HCT116 (cell line): Measurements from ENCODE around the gene TMEM135. TPM values are rescaled to one million over a fixed set of nuclear protein-coding genes. Genes with fewer than 3 reads are reported as not detected.

Experiments used
- ATAC-seq: fragments of 200-7000 bp; cut with Tn5 transposase; 2 replicates; pipeline ENCODE4 v1.9.1; 2020; ENCODE audit warnings: mild to moderate bottlenecking, moderate library complexity
- BruUV-seq: library from RNA; stranded (reverse); fragments of 400-500 nt; replicated peaks from 2 replicates; lab custom pipeline; 2021; lab: Mats Ljungman, UMichigan
- CTCF ChIA-PET: fragments of 300-600 bp; sonication (Branson Sonifier 250); formaldehyde crosslinking; loops from one replicate; lab custom pipeline; 2021; ENCODE audit warnings: antibody characterized with exemption; lab: Charles Lee
- POLR2A ChIA-PET: fragments of 300-600, 350-600 bp; sonication (Branson Sonifier 250); formaldehyde crosslinking; loops from one replicate; lab custom pipeline; 2021; ENCODE audit warnings: antibody characterized with exemption; lab: Charles Lee
- RAD21 ChIA-PET, 2 experiments: fragments of 300-600 bp; sonication (Branson Sonifier 250); formaldehyde crosslinking; loops; one replicate each; lab custom pipeline; 2023; ENCODE audit warnings: low total read pairs in 2 of 2; ENCODE audit not compliant: uncharacterized antibody in 2 of 2, unreplicated experiment in 2 of 2, low non-redundant PET in 1 of 2; lab: Charles Lee
- DNase-seq: peaks from one replicate; pipeline ENCODE4 v3.0.0-alpha.2; 2010; ENCODE audit warnings: low read depth, low spot score
- H2AFZ ChIP-seq: fragments of 200-600 bp; shearing (Covaris generic), sonication (generic); 2 replicates; pipeline ENCODE4 v1.6.1; 2017; ENCODE audit warnings: low read depth, mixed run types, mixed read lengths, antibody characterized with exemption, low read length; ENCODE audit not compliant: poor library complexity, severe bottlenecking
- H3K27ac ChIP-seq: 2 replicates; pipeline ENCODE4 v1.5.1; 2012; ENCODE audit warnings: low read depth, low read length
- H3K27me3 ChIP-seq: fragments of 200-600 bp; sonication (generic); 2 replicates; pipeline ENCODE4 v1.6.1; 2016; ENCODE audit warnings: mixed run types, low read length, mixed read lengths; ENCODE audit not compliant: insufficient read depth
- H3K36me3 ChIP-seq, 2 experiments: fragments of 200-500 bp in 1 of 2; fragments of 200-600 bp in 1 of 2; sonication (Bioruptor generic) in 1 of 2; sonication (generic) in 1 of 2; 2 replicates each; pipeline versions ENCODE4 v1.5.1 to v1.6.1; 2014 to 2016; ENCODE audit warnings: low read length in 2 of 2, inconsistent platforms in 1 of 2, mixed read lengths in 1 of 2, mixed run types in 1 of 2; ENCODE audit not compliant: insufficient read depth in 2 of 2, control insufficient read depth in 1 of 2
- H3K4me1 ChIP-seq, 2 experiments: fragments of 200-600 bp in 1 of 2; sonication (generic) in 1 of 2; 2 replicates each; pipeline versions ENCODE4 v1.5.1 to v1.6.1; 2012 to 2017; ENCODE audit warnings: low read length in 2 of 2, inconsistent platforms in 1 of 2, mild to moderate bottlenecking in 1 of 2, mixed read lengths in 1 of 2, mixed run types in 1 of 2, moderate library complexity in 1 of 2; ENCODE audit not compliant: insufficient read depth in 2 of 2, control insufficient read depth in 1 of 2
- H3K4me2 ChIP-seq: fragments of 200-600 bp; sonication (generic); 2 replicates; pipeline ENCODE4 v1.6.1; 2017; ENCODE audit warnings: mixed run types, low read length, mixed read lengths
- H3K4me3 ChIP-seq, 2 experiments: fragments of 200-600 bp in 1 of 2; sonication (generic) in 1 of 2; replicated peaks in 1 of 2; 2 replicates each; pipeline ENCODE4 v1.5.1; 2011 to 2016; ENCODE audit warnings: low read length in 2 of 2, control low read depth in 1 of 2, low read depth in 1 of 2, mild to moderate bottlenecking in 1 of 2, mixed read lengths in 1 of 2, mixed run types in 1 of 2
- H3K79me2 ChIP-seq: fragments of 200-600 bp; sonication (generic); 2 replicates; pipeline ENCODE4 v1.6.1; 2017; ENCODE audit warnings: mild to moderate bottlenecking, mixed run types, low read length, moderate library complexity, mixed read lengths; ENCODE audit not compliant: insufficient read depth
- H3K9ac ChIP-seq: fragments of 200-600 bp; sonication (generic); 2 replicates; pipeline ENCODE4 v1.6.1; 2016; ENCODE audit warnings: low read length, mixed read lengths
- H3K9me2 ChIP-seq: fragments of 200-600 bp; sonication (generic), shearing (Covaris generic); 2 replicates; pipeline ENCODE4 v1.6.1; 2017; ENCODE audit warnings: mixed run types, mild to moderate bottlenecking, moderate library complexity; ENCODE audit not compliant: insufficient read depth
- H3K9me3 ChIP-seq, 2 experiments: fragments of 200-500 bp in 1 of 2; fragments of 200-600 bp in 1 of 2; sonication (Bioruptor generic) in 1 of 2; sonication (generic) in 1 of 2; 2 replicates each; pipeline ENCODE4 v1.6.1; 2014 to 2017; ENCODE audit warnings: low read length in 2 of 2, mixed read lengths in 2 of 2, inconsistent platforms in 1 of 2, low read depth in 1 of 2, mild to moderate bottlenecking in 1 of 2, mixed run types in 1 of 2, moderate library complexity in 1 of 2; ENCODE audit not compliant: control insufficient read depth in 1 of 2, insufficient read depth in 1 of 2
- H4K20me1 ChIP-seq: fragments of 200-600 bp; sonication (generic), shearing (Covaris generic); 2 replicates; pipeline ENCODE4 v1.6.1; 2017; ENCODE audit warnings: mixed run types, mild to moderate bottlenecking, moderate library complexity; ENCODE audit not compliant: insufficient read depth
- CBX3 ChIP-seq: IDR thresholded peaks from 2 replicates; pipeline ENCODE4 v1.6.1; 2012; ENCODE audit warnings: low read depth
- CEBPB ChIP-seq: IDR thresholded peaks from 2 replicates; pipeline ENCODE4 v1.6.1; 2012; ENCODE audit warnings: low read depth
- EGR1 ChIP-seq: IDR thresholded peaks from 2 replicates; pipeline ENCODE4 v1.6.1; 2012; ENCODE audit warnings: low read depth
- ELF1 ChIP-seq: IDR thresholded peaks from 2 replicates; pipeline ENCODE4 v1.6.1; 2012; ENCODE audit warnings: low read depth, borderline replicate concordance
- EZH2 ChIP-seq: fragments of 200-600 bp; sonication (generic); IDR thresholded peaks from 2 replicates; pipeline ENCODE4 v1.6.1; 2017; ENCODE audit warnings: antibody characterized with exemption, mixed run types
- EZH2phosphoT487 ChIP-seq: fragments of 200-600 bp; IDR thresholded peaks from 2 replicates; pipeline ENCODE4 v1.6.1; 2018; ENCODE audit warnings: antibody characterized with exemption, borderline replicate concordance
- FOSL1 ChIP-seq: IDR thresholded peaks from 2 replicates; pipeline ENCODE4 v1.6.1; 2012; ENCODE audit warnings: low read depth
- JUND ChIP-seq: IDR thresholded peaks from 2 replicates; pipeline ENCODE4 v1.6.1; 2012
- POLR2A ChIP-seq: IDR thresholded peaks from 2 replicates; pipeline ENCODE4 v1.7.0; 2011; ENCODE audit warnings: borderline replicate concordance; ENCODE audit not compliant: insufficient read depth, insufficient read length; ENCODE audit errors: extremely low read depth
- POLR2AphosphoS5 ChIP-seq: IDR thresholded peaks from 2 replicates; pipeline ENCODE4 v1.6.1; 2011; ENCODE audit warnings: mild to moderate bottlenecking, low read depth, low read length, moderate library complexity
- RAD21 ChIP-seq: IDR thresholded peaks from 2 replicates; pipeline ENCODE4 v1.6.1; 2012; ENCODE audit warnings: low read depth, mild to moderate bottlenecking
- SIN3A ChIP-seq: IDR thresholded peaks from 2 replicates; pipeline ENCODE4 v1.6.1; 2012; ENCODE audit warnings: low read depth
- SP1 ChIP-seq: IDR thresholded peaks from 2 replicates; pipeline ENCODE4 v1.6.1; 2012; ENCODE audit warnings: low read depth
- SRF ChIP-seq: IDR thresholded peaks from 2 replicates; pipeline ENCODE4 v1.6.1; 2012; ENCODE audit warnings: low read depth
- TCF7L2 ChIP-seq: IDR thresholded peaks from 2 replicates; pipeline ENCODE4 v1.7.0; 2011; ENCODE audit warnings: borderline replicate concordance, inconsistent platforms; ENCODE audit not compliant: insufficient read depth, insufficient read length; ENCODE audit errors: extremely low read depth
- YY1 ChIP-seq: IDR thresholded peaks from 2 replicates; pipeline ENCODE4 v1.6.1; 2011; ENCODE audit warnings: low read length, low read depth, moderate library complexity, mild to moderate bottlenecking; ENCODE audit not compliant: insufficient replicate concordance; ENCODE audit errors: extremely low read depth
- ZFX ChIP-seq: fragments of 450-650 bp; IDR thresholded peaks from 2 replicates; pipeline ENCODE4 v1.6.1; 2017
- intact Hi-C: fragments of 100-400 bp; cut with micrococcal nuclease; formaldehyde crosslinking; loops from 2 replicates; pipeline ENCODE4 v1.10.0; 2022
- total RNA-seq: library from RNA; stranded (reverse); gene quantifications from one replicate; pipeline ENCODE4 v1.2.1, GENCODE V29; 2021; ENCODE audit not compliant: unreplicated experiment
- TF ChIP-seq, protein P1 (sequence below): IDR thresholded peaks from 2 replicates; pipeline ENCODE4 v1.6.1; 2012
- TF ChIP-seq, protein P2 (sequence below): IDR thresholded peaks from 2 replicates; pipeline ENCODE4 v1.6.1; 2012; ENCODE audit warnings: low read depth
- TF ChIP-seq, protein P3 (sequence below): IDR thresholded peaks from 2 replicates; pipeline ENCODE4 v1.6.1; 2012

TMEM135 gene
- total RNA-seq, 1 experiment from 2014 or later: 50.6 TPM

DNA sequence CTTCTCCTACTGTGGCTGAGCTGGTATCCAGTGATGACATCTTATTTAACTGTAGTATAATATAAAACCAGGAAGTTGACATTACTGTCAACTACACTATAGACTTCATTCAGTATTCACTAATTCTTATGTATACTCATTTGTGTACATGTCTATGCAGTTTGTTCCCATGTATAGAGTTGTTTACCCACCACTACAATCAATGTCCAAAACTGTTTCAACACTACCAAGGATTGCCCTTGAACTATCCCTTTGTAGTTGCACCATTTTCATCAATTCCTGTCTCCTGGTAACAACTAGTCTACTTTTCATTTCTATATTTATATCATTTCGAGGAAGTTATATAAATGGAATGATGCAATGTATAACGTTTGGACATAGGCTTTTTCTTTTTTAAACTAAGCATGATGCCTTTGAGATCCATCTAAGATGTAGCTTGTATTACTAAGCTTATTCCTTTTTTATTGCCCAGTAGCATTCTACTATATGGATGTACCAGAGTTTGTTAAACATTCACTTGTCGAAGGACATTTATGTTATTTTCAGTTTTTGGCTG, 39.2 kb downstream of the TMEM135 start:
- H2AFZ ChIP-seq: no peak overlapping the region
- H3K4me3 ChIP-seq: no peak overlapping the region
- DNase-seq: no peak
- ATAC-seq: no peak
- TF ChIP-seq FOSL1 (no peak), ELF1 (no peak), CEBPB (no peak), YY1 (no peak), CBX3 (no peak), RAD21 (no peak), SIN3A (no peak), POLR2A (no peak), SRF (no peak), EGR1 (no peak), EZH2phosphoT487 (no peak), ZFX (no peak), JUND (no peak), POLR2AphosphoS5 (no peak), TCF7L2 (no peak), EZH2 (no peak), SP1 (no peak)
- TF ChIP-seq, protein P1, sequence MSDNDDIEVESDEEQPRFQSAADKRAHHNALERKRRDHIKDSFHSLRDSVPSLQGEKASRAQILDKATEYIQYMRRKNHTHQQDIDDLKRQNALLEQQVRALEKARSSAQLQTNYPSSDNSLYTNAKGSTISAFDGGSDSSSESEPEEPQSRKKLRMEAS: no peak
- TF ChIP-seq, protein P2, sequence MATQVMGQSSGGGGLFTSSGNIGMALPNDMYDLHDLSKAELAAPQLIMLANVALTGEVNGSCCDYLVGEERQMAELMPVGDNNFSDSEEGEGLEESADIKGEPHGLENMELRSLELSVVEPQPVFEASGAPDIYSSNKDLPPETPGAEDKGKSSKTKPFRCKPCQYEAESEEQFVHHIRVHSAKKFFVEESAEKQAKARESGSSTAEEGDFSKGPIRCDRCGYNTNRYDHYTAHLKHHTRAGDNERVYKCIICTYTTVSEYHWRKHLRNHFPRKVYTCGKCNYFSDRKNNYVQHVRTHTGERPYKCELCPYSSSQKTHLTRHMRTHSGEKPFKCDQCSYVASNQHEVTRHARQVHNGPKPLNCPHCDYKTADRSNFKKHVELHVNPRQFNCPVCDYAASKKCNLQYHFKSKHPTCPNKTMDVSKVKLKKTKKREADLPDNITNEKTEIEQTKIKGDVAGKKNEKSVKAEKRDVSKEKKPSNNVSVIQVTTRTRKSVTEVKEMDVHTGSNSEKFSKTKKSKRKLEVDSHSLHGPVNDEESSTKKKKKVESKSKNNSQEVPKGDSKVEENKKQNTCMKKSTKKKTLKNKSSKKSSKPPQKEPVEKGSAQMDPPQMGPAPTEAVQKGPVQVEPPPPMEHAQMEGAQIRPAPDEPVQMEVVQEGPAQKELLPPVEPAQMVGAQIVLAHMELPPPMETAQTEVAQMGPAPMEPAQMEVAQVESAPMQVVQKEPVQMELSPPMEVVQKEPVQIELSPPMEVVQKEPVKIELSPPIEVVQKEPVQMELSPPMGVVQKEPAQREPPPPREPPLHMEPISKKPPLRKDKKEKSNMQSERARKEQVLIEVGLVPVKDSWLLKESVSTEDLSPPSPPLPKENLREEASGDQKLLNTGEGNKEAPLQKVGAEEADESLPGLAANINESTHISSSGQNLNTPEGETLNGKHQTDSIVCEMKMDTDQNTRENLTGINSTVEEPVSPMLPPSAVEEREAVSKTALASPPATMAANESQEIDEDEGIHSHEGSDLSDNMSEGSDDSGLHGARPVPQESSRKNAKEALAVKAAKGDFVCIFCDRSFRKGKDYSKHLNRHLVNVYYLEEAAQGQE: no peak
- TF ChIP-seq, protein P3, sequence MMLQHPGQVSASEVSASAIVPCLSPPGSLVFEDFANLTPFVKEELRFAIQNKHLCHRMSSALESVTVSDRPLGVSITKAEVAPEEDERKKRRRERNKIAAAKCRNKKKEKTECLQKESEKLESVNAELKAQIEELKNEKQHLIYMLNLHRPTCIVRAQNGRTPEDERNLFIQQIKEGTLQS: no peak
- no peaks in the 10 kb centered on the region for H3K9me3 ChIP-seq
- intact Hi-C loops: no loop called here
- H3K4me1 ChIP-seq: no peaks in the 10 kb centered on the region
- no TSS peak for BruUV-seq
- POLR2A ChIA-PET: no interaction called here
- no peaks in the 10 kb centered on the region for H3K79me2 ChIP-seq
- no peak overlapping the region for H3K4me2 ChIP-seq
- H3K36me3 ChIP-seq: peaks cover 0 to 3% of the 10 kb centered on the region in 2 experiments; a peak in 2 of 4 replicates
- H3K27me3 ChIP-seq: no peaks in the 10 kb centered on the region
- no peaks in the 10 kb centered on the region for H4K20me1 ChIP-seq
- no peak overlapping the region for H3K9ac ChIP-seq
- H3K27ac ChIP-seq: no peak overlapping the region
- RAD21 ChIA-PET: no interaction called here
- CTCF ChIA-PET: no interaction called here
- no peaks in the 10 kb centered on the region for H3K9me2 ChIP-seq
